NOMO-1 (cell line): ENCODE data around the gene AMZ1.
A peak's percentile ranks its signal among the peaks of the same experiment; 100 is the strongest.
"Not testable (repeated sequence)": the region's sequence is repeated elsewhere in the genome, so short reads cannot be mapped to it uniquely, and the experiment has no call there.

Experiments used
- DNase-seq, 2 experiments: peaks; one replicate each; lab custom pipeline; 2025; ENCODE audit not compliant: unreplicated experiment in 2 of 2; lab: John Stamatoyannopoulos, UW

Gene AMZ1

GRCh38 chr7:2709553-2710285 is 21.7 kb downstream of the AMZ1 start:
- peak; percentile 64 to 78 for DNase-seq

- DNase-seq: no peak
Measured at GRCh38 chr7:2710286-2710655, 22.3 kb downstream of the AMZ1 start.

- DNase-seq: peak in 1 of 2 experiments; percentile 51
Measured at GRCh38 chr7:2710901-2711551, 23.0 kb downstream of the AMZ1 start.

GRCh38 chr7:2711895-2712675 is 24.1 kb downstream of the AMZ1 start:
- DNase-seq: no peak

GRCh38 chr7:2713370-2713769 is 25.4 kb downstream of the AMZ1 start:
- no peak for DNase-seq

GRCh38 chr7:2713978-2714377 is 26.0 kb downstream of the AMZ1 start:
- DNase-seq: no peak

- no peak for DNase-seq
Measured at GRCh38 chr7:2714636-2715035, 26.6 kb downstream of the AMZ1 start.

GRCh38 chr7:2715341-2716231 is 27.6 kb downstream of the AMZ1 start:
- DNase-seq: peak; percentile 24 to 77

- no peak for DNase-seq
Measured at GRCh38 chr7:2716488-2716887, 28.5 kb downstream of the AMZ1 start.

- DNase-seq: no peak
Measured at GRCh38 chr7:2716906-2717292, 28.9 kb downstream of the AMZ1 start.

- no peak for DNase-seq
Measured at GRCh38 chr7:2717293-2718261, 29.6 kb downstream of the AMZ1 start.

GRCh38 chr7:2718296-2718965 is 30.4 kb downstream of the AMZ1 start:
- no peak for DNase-seq

- peak in 1 of 2 experiments; percentile 18 for DNase-seq
Measured at GRCh38 chr7:2719007-2719406, 31.0 kb downstream of the AMZ1 start.

GRCh38 chr7:2720024-2720423 is 32.0 kb downstream of the AMZ1 start:
- no peak for DNase-seq

- no peak for DNase-seq
Measured at GRCh38 chr7:2721842-2722241, 33.8 kb downstream of the AMZ1 start.

- DNase-seq: no peak
Measured at GRCh38 chr7:2722591-2722990, 34.6 kb downstream of the AMZ1 start.

- no peak for DNase-seq
Measured at GRCh38 chr7:2723138-2723850, 35.3 kb downstream of the AMZ1 start.

GRCh38 chr7:2724036-2724435 is 36.0 kb downstream of the AMZ1 start:
- not testable (repeated sequence) for DNase-seq
